Liver (tissue), 3 donors: ENCODE measurements around the gene MYBPC2.
"Not testable (repeated sequence)": the region's sequence is repeated elsewhere in the genome, so short reads cannot be mapped to it uniquely, and the experiment has no call there.

Experiments
- TF ChIP-seq, protein P1 (sequence below): fragments of 150-350 bp; IDR thresholded peaks from 2 replicates; pipeline ENCODE4 v1.5.1; 2017; ENCODE audit warnings: improper control_type of control experiment, low read depth, low read length; ENCODE audit not compliant: missing input control
- TF ChIP-seq, protein P2 (sequence below): IDR thresholded peaks from 2 replicates; pipeline ENCODE4 v1.6.1; 2016; ENCODE audit warnings: antibody characterized with exemption, mild to moderate bottlenecking
- TF ChIP-seq, protein P3 (sequence below): IDR thresholded peaks from 2 replicates; pipeline ENCODE4 v1.6.1; 2016; ENCODE audit warnings: antibody characterized with exemption
- donor health status: healthy.
- donor health status: healthy.

- TF ChIP-seq, protein P1, sequence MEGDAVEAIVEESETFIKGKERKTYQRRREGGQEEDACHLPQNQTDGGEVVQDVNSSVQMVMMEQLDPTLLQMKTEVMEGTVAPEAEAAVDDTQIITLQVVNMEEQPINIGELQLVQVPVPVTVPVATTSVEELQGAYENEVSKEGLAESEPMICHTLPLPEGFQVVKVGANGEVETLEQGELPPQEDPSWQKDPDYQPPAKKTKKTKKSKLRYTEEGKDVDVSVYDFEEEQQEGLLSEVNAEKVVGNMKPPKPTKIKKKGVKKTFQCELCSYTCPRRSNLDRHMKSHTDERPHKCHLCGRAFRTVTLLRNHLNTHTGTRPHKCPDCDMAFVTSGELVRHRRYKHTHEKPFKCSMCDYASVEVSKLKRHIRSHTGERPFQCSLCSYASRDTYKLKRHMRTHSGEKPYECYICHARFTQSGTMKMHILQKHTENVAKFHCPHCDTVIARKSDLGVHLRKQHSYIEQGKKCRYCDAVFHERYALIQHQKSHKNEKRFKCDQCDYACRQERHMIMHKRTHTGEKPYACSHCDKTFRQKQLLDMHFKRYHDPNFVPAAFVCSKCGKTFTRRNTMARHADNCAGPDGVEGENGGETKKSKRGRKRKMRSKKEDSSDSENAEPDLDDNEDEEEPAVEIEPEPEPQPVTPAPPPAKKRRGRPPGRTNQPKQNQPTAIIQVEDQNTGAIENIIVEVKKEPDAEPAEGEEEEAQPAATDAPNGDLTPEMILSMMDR, result not testable (repeated sequence)
- TF ChIP-seq, protein P2, sequence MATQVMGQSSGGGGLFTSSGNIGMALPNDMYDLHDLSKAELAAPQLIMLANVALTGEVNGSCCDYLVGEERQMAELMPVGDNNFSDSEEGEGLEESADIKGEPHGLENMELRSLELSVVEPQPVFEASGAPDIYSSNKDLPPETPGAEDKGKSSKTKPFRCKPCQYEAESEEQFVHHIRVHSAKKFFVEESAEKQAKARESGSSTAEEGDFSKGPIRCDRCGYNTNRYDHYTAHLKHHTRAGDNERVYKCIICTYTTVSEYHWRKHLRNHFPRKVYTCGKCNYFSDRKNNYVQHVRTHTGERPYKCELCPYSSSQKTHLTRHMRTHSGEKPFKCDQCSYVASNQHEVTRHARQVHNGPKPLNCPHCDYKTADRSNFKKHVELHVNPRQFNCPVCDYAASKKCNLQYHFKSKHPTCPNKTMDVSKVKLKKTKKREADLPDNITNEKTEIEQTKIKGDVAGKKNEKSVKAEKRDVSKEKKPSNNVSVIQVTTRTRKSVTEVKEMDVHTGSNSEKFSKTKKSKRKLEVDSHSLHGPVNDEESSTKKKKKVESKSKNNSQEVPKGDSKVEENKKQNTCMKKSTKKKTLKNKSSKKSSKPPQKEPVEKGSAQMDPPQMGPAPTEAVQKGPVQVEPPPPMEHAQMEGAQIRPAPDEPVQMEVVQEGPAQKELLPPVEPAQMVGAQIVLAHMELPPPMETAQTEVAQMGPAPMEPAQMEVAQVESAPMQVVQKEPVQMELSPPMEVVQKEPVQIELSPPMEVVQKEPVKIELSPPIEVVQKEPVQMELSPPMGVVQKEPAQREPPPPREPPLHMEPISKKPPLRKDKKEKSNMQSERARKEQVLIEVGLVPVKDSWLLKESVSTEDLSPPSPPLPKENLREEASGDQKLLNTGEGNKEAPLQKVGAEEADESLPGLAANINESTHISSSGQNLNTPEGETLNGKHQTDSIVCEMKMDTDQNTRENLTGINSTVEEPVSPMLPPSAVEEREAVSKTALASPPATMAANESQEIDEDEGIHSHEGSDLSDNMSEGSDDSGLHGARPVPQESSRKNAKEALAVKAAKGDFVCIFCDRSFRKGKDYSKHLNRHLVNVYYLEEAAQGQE, result not testable (repeated sequence)
- TF ChIP-seq, protein P3, sequence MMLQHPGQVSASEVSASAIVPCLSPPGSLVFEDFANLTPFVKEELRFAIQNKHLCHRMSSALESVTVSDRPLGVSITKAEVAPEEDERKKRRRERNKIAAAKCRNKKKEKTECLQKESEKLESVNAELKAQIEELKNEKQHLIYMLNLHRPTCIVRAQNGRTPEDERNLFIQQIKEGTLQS, result not testable (repeated sequence)
Measured at GRCh38 chr19:50473336-50473735, 40.6 kb downstream of the MYBPC2 start.
